PFSK-1 (cell line): ENCODE results near the gene SKAP2.

Experiments used
- POLR2AphosphoS5 ChIP-seq: IDR thresholded peaks from 2 replicates; pipeline ENCODE4 v1.6.1; 2012; ENCODE audit warnings: low read depth, mild to moderate bottlenecking, control low read depth, low read length, moderate library complexity
- SIN3A ChIP-seq: IDR thresholded peaks from 2 replicates; pipeline ENCODE4 v1.6.1; 2012; ENCODE audit warnings: mild to moderate bottlenecking, low read length, moderate library complexity, borderline replicate concordance; ENCODE audit not compliant: insufficient read depth
- TAF1 ChIP-seq: IDR thresholded peaks from 2 replicates; pipeline ENCODE4 v1.6.1; 2012; ENCODE audit warnings: low read length, control low read depth, borderline replicate concordance; ENCODE audit not compliant: insufficient read depth

DNA sequence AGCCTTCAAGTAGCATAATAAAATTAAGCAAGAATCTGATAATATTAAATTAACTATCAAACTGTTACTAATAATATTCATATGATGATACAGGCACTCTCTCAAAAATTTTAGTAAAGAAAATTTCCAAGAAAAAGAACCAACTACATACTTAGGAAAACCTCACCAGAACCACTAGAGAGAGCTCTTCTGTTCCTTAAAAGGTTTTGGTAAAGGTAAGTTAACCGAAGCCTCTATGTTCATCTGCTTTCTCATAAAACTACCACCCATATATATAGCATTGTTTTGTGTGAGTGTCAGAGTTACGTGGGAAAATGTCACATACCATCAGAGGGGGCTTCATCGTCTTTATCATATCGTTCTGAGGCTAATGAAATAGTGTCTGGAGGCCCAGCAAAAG, 20.7 kb downstream of the SKAP2 start:
- no peak for TF ChIP-seq TAF1
- no peak for TF ChIP-seq SIN3A
- TF ChIP-seq POLR2AphosphoS5 = no peak
